GM23248 (cell line): ENCODE results near the gene ADARB1.

Experiments
- EZH2 ChIP-seq: fragments of 200-600 bp; sonication (generic); IDR thresholded peaks from 2 replicates; pipeline ENCODE4 v1.6.1; 2018; ENCODE audit warnings: antibody characterized with exemption, mild to moderate bottlenecking; ENCODE audit not compliant: insufficient read depth, poor library complexity, severe bottlenecking
- EZH2phosphoT487 ChIP-seq: fragments of 200-600 bp; sonication (generic); IDR thresholded peaks from 2 replicates; pipeline ENCODE4 v1.6.1; 2018; ENCODE audit warnings: antibody characterized with exemption, moderate library complexity, mild to moderate bottlenecking, low read depth; ENCODE audit not compliant: insufficient read depth

- TF ChIP-seq EZH2 = no peak
- no peak for TF ChIP-seq EZH2phosphoT487
Measured at GRCh38 chr21:45252448-45252925, 178.1 kb downstream of the ADARB1 start.
